Osteocyte (in vitro differentiated cells): ENCODE results near the gene HECTD1. TPM values are rescaled to one million over a fixed set of nuclear protein-coding genes. Genes with fewer than 3 reads are reported as not detected.

ENCODE experiments used
- DNase-seq: peaks from one replicate; pipeline ENCODE4 v3.0.0; 2021; ENCODE audit warnings: mixed read lengths; ENCODE audit not compliant: unreplicated experiment; ENCODE audit errors: extremely low spot score
- H3K27ac Mint-ChIP-seq: one replicate; pipeline ENCODE4 v1.8.0; 2021; ENCODE audit warnings: mild to moderate bottlenecking, mixed read lengths; ENCODE audit not compliant: unreplicated experiment
- H3K27me3 Mint-ChIP-seq: one replicate; pipeline ENCODE4 v1.8.0; 2021; ENCODE audit warnings: mixed read lengths; ENCODE audit not compliant: unreplicated experiment
- H3K36me3 Mint-ChIP-seq: one replicate; pipeline ENCODE4 v1.8.0; 2021; ENCODE audit warnings: mixed read lengths; ENCODE audit not compliant: unreplicated experiment
- H3K4me1 Mint-ChIP-seq: one replicate; pipeline ENCODE4 v1.8.0; 2021; ENCODE audit warnings: mixed read lengths; ENCODE audit not compliant: unreplicated experiment
- H3K4me3 Mint-ChIP-seq: one replicate; pipeline ENCODE4 v1.8.0; 2021; ENCODE audit warnings: mild to moderate bottlenecking, moderate library complexity, mixed read lengths; ENCODE audit not compliant: unreplicated experiment
- H3K9me3 Mint-ChIP-seq: one replicate; pipeline ENCODE4 v1.8.0; 2021; ENCODE audit warnings: mixed read lengths; ENCODE audit not compliant: unreplicated experiment
- total RNA-seq: library from RNA; stranded (reverse); gene quantifications from 2 replicates; pipeline ENCODE4 v1.2.1, GENCODE V29; 2021
- TF ChIP-seq, protein P1 (sequence below): fragments of 200-600 bp; sonication (generic); IDR thresholded peaks from 2 replicates; pipeline ENCODE4 v1.5.0; 2021; ENCODE audit warnings: antibody characterized with exemption, mild to moderate bottlenecking, moderate library complexity

Gene HECTD1
- total RNA-seq, 1 donor from 2014 or later: 175 TPM

DNA sequence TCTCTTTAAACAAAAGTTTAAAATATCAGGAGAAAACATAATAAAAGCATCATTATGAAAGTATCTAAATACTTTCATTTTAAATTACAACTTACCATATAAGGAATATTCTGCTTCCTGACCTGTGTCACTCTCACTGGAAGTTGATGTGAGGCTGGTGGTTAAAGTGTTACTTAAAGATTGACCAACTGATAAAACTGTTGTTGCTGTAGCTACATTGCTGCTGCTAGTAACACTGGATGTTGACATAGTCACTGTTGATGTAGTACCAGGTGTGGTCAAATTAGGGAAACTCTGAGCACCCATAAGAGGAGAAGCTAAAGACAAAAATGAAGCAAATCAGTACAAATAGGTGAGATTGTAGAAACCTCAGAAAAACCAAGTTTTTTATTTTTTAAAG lies 79.9 kb downstream of the HECTD1 start:
- Mint-ChIP-seq H3K4me1 (no peaks in the 10 kb centered on the region), H3K27me3 (no peaks in the 10 kb centered on the region), H3K9me3 (no peaks in the 10 kb centered on the region), H3K4me3 (no peak overlapping the region), H3K36me3 (peaks cover 41% of the 10 kb centered on the region), H3K27ac (no peak overlapping the region)
- no peak for DNase-seq
- TF ChIP-seq, protein P1, sequence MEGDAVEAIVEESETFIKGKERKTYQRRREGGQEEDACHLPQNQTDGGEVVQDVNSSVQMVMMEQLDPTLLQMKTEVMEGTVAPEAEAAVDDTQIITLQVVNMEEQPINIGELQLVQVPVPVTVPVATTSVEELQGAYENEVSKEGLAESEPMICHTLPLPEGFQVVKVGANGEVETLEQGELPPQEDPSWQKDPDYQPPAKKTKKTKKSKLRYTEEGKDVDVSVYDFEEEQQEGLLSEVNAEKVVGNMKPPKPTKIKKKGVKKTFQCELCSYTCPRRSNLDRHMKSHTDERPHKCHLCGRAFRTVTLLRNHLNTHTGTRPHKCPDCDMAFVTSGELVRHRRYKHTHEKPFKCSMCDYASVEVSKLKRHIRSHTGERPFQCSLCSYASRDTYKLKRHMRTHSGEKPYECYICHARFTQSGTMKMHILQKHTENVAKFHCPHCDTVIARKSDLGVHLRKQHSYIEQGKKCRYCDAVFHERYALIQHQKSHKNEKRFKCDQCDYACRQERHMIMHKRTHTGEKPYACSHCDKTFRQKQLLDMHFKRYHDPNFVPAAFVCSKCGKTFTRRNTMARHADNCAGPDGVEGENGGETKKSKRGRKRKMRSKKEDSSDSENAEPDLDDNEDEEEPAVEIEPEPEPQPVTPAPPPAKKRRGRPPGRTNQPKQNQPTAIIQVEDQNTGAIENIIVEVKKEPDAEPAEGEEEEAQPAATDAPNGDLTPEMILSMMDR: no peak

DNA sequence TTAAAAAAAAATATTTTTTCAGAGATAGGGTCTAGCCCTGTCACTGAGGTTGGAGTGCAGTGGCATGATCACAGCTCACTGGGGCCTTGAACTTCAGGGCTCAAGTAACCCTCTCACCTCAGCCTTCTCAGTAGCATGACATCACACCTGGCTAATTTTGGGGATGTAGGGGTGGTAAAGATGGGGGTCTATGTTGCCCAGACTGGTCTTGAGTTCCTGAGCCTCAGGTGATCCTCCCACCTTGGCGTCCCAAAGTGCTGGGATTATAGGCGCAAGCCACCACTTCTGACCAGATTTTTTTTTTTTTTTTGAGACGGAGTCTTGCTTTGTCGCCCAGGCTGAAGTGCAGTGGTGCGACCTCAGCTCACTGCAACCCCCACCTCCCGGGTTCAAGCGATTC lies 80.9 kb downstream of the HECTD1 start:
- Mint-ChIP-seq H3K9me3 (no peaks in the 10 kb centered on the region), H3K4me1 (no peaks in the 10 kb centered on the region)

DNA sequence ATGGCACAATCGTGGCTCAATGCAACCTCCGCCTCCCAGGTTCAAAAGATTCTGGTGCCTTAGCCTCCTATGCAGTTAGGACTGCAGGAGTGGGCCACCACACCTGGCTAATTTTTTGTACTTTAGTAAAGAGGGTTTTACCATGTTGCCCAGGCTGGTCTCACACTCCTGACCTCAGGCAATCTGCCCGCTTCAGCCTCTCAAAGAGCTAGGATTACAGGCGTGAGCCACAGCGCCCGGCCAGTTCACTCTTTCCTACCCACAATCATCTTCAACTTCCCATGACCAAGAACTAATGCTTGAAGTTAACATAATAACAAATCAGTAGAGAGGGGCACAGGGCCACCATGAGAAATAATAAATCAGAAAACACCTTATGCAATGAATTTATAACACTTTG lies 82.4 kb downstream of the HECTD1 start:
- Mint-ChIP-seq H3K4me3 (no peak overlapping the region), H3K27me3 (no peaks in the 10 kb centered on the region), H3K9me3 (no peaks in the 10 kb centered on the region), H3K36me3 (peaks cover 42% of the 10 kb centered on the region), H3K4me1 (no peaks in the 10 kb centered on the region), H3K27ac (no peak overlapping the region)
- no peak for DNase-seq
- TF ChIP-seq, protein P1: no peak

More for the DNA sequence above, 80.9 kb downstream of the HECTD1 start:
- no peak overlapping the region for H3K27ac Mint-ChIP-seq
- no peak for DNase-seq
- TF ChIP-seq, protein P1: no peak
- H3K27me3 Mint-ChIP-seq: no peaks in the 10 kb centered on the region
- no peak overlapping the region for H3K4me3 Mint-ChIP-seq
- peaks cover 44% of the 10 kb centered on the region for H3K36me3 Mint-ChIP-seq

DNA sequence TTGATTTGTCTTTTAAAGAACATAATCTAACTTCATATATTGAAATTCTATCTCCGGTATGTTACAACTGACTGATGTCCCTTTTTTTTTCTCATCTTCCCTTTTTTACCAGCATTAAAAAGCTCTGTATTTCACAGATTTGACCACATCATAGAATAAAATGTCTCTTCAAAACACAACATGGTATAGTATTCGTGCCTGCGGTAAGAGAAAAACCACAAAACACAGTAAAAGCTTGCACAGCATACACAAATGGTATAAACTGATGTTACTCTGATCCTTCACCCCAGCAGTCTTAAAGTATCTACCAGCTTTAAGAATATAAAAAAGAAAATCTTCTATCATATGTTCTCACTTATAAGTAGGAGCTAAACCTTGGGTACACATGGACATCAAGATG lies 83.4 kb downstream of the HECTD1 start:
- Mint-ChIP-seq H3K36me3 (peaks cover 48% of the 10 kb centered on the region), H3K4me1 (no peaks in the 10 kb centered on the region), H3K4me3 (no peak overlapping the region), H3K27ac (no peak overlapping the region), H3K9me3 (no peaks in the 10 kb centered on the region), H3K27me3 (no peaks in the 10 kb centered on the region)
- no peak for DNase-seq
- TF ChIP-seq, protein P1: no peak

DNA sequence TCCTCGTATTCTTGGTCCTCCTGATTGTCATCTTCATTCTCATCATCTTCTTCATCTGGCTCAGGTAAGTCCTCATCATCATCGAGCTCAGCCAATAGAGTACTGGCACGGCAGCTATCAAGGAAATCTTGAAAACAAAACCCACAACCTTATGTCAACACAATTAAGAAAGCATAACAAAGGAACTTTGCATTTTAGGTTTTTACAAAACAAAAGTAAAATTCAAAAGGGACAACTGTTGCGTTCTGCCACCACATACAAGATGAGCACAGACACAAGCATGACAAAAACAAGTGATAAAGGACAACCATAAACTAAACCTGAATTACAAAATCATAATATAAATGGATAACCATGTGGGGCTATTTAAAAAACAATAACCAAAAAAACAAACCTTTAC lies 84.7 kb downstream of the HECTD1 start:
- no peak for DNase-seq
- no peak overlapping the region for H3K4me3 Mint-ChIP-seq
- H3K27ac Mint-ChIP-seq: no peak overlapping the region
- no peaks in the 10 kb centered on the region for H3K27me3 Mint-ChIP-seq
- TF ChIP-seq, protein P1: no peak
- no peaks in the 10 kb centered on the region for H3K4me1 Mint-ChIP-seq
- H3K36me3 Mint-ChIP-seq: peaks cover 54% of the 10 kb centered on the region
- H3K9me3 Mint-ChIP-seq: no peaks in the 10 kb centered on the region
